H1 (cell line): ENCODE data around the gene RNF26. TPM values are rescaled to one million over a fixed set of nuclear protein-coding genes. Genes with fewer than 3 reads are reported as not detected.
A peak's percentile ranks its signal among the peaks of the same experiment; 100 is the strongest.

Source experiments
- CTCF ChIA-PET: fragments of 300-600 bp; sonication (Branson Sonifier 250); formaldehyde crosslinking; loops from one replicate; lab custom pipeline; 2021; ENCODE audit not compliant: partially characterized antibody; lab: Charles Lee
- POLR2A ChIA-PET: fragments of 300-600 bp; sonication (Branson Sonifier 250); formaldehyde crosslinking; loops from one replicate; lab custom pipeline; 2021; ENCODE audit warnings: inconsistent platforms; ENCODE audit not compliant: partially characterized antibody; lab: Charles Lee
- DNase-seq, 2 experiments: peaks; one replicate each; pipeline versions ENCODE4 v3.0.0 to v3.0.0-alpha.2; 2010 to 2022; ENCODE audit warnings: low spot score in 2 of 2, low read depth in 1 of 2, mixed read lengths in 1 of 2
- FAIRE-seq: peaks from 2 replicates; lab custom pipeline; 2011; peaks lifted over from hg19 to GRCh38; lab: Jason Lieb, UNC
- H2AFZ ChIP-seq: 2 replicates; pipeline ENCODE4 v1.8.1; 2012; ENCODE audit warnings: low read length, inconsistent platforms
- H2AK5ac ChIP-seq: 2 replicates; pipeline ENCODE4 v1.6.1; 2013; ENCODE audit warnings: low read depth, low read length
- H2BK120ac ChIP-seq: replicated peaks from 2 replicates; pipeline ENCODE3; 2013; ENCODE audit warnings: low read depth, low read length, inconsistent platforms
- H2BK12ac ChIP-seq: 2 replicates; pipeline ENCODE4 v1.6.1; 2013; ENCODE audit warnings: low read depth, low read length
- H2BK15ac ChIP-seq: 2 replicates; pipeline ENCODE4 v1.6.1; 2013; ENCODE audit warnings: low read length
- H2BK20ac ChIP-seq: 2 replicates; pipeline ENCODE4 v1.6.1; 2013; ENCODE audit warnings: low read length
- H2BK5ac ChIP-seq: 2 replicates; pipeline ENCODE4 v1.6.1; 2013; ENCODE audit warnings: low read depth, low read length
- H3K14ac ChIP-seq: 2 replicates; pipeline ENCODE4 v1.6.1; 2013; ENCODE audit warnings: inconsistent platforms; ENCODE audit not compliant: insufficient read length
- H3K18ac ChIP-seq: 2 replicates; pipeline ENCODE4 v1.6.1; 2013; ENCODE audit warnings: low read length; ENCODE audit errors: extremely low read depth
- H3K23ac ChIP-seq: 2 replicates; pipeline ENCODE4 v1.6.1; 2013; ENCODE audit warnings: inconsistent platforms; ENCODE audit not compliant: insufficient read length
- H3K23me2 ChIP-seq: 2 replicates; pipeline ENCODE4 v1.6.1; 2013; ENCODE audit warnings: low read depth, low read length
- H3K27ac ChIP-seq: 2 replicates; pipeline ENCODE4 v1.6.1; 2011; ENCODE audit warnings: low read depth, low read length, inconsistent platforms
- H3K27me3 ChIP-seq, 4 experiments: replicated peaks in 1 of 4; 1 replicate in 1 of 4; 2 replicates in 3 of 4; pipeline versions ENCODE4 v1.6.1 to v1.8.1; 2011 to 2013; ENCODE audit warnings: low read length in 3 of 4, mild to moderate bottlenecking in 3 of 4, inconsistent platforms in 2 of 4, mixed read lengths in 2 of 4, moderate library complexity in 1 of 4; ENCODE audit not compliant: control insufficient read depth in 3 of 4, insufficient read depth in 3 of 4; ENCODE audit errors: extremely low read depth in 1 of 4
- H3K36me3 ChIP-seq, 4 experiments: 2 replicates each; pipeline versions ENCODE4 v1.6.1 to v1.8.1; 2011 to 2013; ENCODE audit warnings: mild to moderate bottlenecking in 4 of 4, low read length in 3 of 4, moderate library complexity in 2 of 4, control low read depth in 1 of 4, inconsistent platforms in 1 of 4; ENCODE audit not compliant: insufficient read depth in 4 of 4, control insufficient read depth in 2 of 4
- H3K4ac ChIP-seq: replicated peaks from 2 replicates; pipeline ENCODE3; 2013; ENCODE audit warnings: low read length, low read depth, mixed read lengths, inconsistent platforms; ENCODE audit not compliant: insufficient read length
- H3K4me1 ChIP-seq, 4 experiments: replicated peaks in 1 of 4; 1 replicate in 1 of 4; 2 replicates in 3 of 4; pipeline versions ENCODE4 v1.6.1 to v1.8.1; 2011 to 2013; ENCODE audit warnings: low read length in 3 of 4, inconsistent platforms in 2 of 4, mixed read lengths in 1 of 4; ENCODE audit not compliant: insufficient read depth in 4 of 4, control insufficient read depth in 3 of 4
- H3K4me2 ChIP-seq, 2 experiments: 2 replicates each; pipeline versions ENCODE4 v1.6.1 to v1.8.1; 2011 to 2013; ENCODE audit warnings: low read depth in 2 of 2, low read length in 2 of 2, control low read depth in 1 of 2, inconsistent platforms in 1 of 2, mild to moderate bottlenecking in 1 of 2; ENCODE audit not compliant: insufficient read depth in 1 of 2
- H3K4me3 ChIP-seq, 4 experiments: fragments of 200-600, 300-600 bp in 1 of 4; sonication (generic), shearing (Covaris generic), sonication (Bioruptor Twin) in 1 of 4; 2 replicates each; pipeline versions ENCODE4 v1.5.1 to v1.8.1; 2011 to 2016; ENCODE audit warnings: low read length in 4 of 4, low read depth in 3 of 4, control low read depth in 2 of 4, inconsistent platforms in 2 of 4, mild to moderate bottlenecking in 2 of 4, mixed read lengths in 1 of 4, moderate library complexity in 1 of 4; ENCODE audit not compliant: insufficient read depth in 2 of 4; ENCODE audit errors: extremely low read depth in 1 of 4
- H3K56ac ChIP-seq: replicated peaks from 2 replicates; pipeline ENCODE3; 2013; ENCODE audit warnings: low read depth, mild to moderate bottlenecking, mixed read lengths, low read length, inconsistent platforms; ENCODE audit not compliant: insufficient read length
- H3K79me1 ChIP-seq: 2 replicates; pipeline ENCODE4 v1.6.1; 2013; ENCODE audit warnings: low read depth, low read length, control low read depth
- H3K79me2 ChIP-seq, 2 experiments: 2 replicates each; pipeline versions ENCODE4 v1.6.1 to v1.8.1; 2012 to 2013; ENCODE audit warnings: low read length in 2 of 2, mild to moderate bottlenecking in 2 of 2, inconsistent platforms in 1 of 2; ENCODE audit not compliant: insufficient read depth in 2 of 2, control insufficient read depth in 1 of 2
- H3K9ac ChIP-seq, 4 experiments: replicated peaks in 1 of 4; 1 replicate in 1 of 4; 2 replicates in 3 of 4; pipeline versions ENCODE4 v1.6.1 to v1.8.1; 2011 to 2013; ENCODE audit warnings: low read depth in 3 of 4, low read length in 3 of 4, control low read depth in 2 of 4, mild to moderate bottlenecking in 2 of 4, moderate library complexity in 2 of 4, inconsistent platforms in 1 of 4; ENCODE audit errors: extremely low read depth in 1 of 4
- H3K9me3 ChIP-seq, 2 experiments: 2 replicates each; pipeline versions ENCODE4 v1.6.1 to v1.8.1; 2012 to 2013; ENCODE audit warnings: mild to moderate bottlenecking in 2 of 2, moderate library complexity in 2 of 2, control low read depth in 1 of 2, inconsistent platforms in 1 of 2, low read depth in 1 of 2, low read length in 1 of 2, mixed read lengths in 1 of 2; ENCODE audit not compliant: insufficient read depth in 2 of 2
- H4K20me1 ChIP-seq, 2 experiments: replicated peaks in 1 of 2; 2 replicates each; pipeline versions ENCODE3 to v1.8.1; 2011 to 2013; ENCODE audit warnings: inconsistent platforms in 2 of 2, low read length in 2 of 2, mild to moderate bottlenecking in 1 of 2; ENCODE audit not compliant: insufficient read depth in 2 of 2, control insufficient read depth in 1 of 2
- H4K5ac ChIP-seq: 2 replicates; pipeline ENCODE4 v1.6.1; 2013; ENCODE audit warnings: low read length, low read depth, mixed read lengths, inconsistent platforms; ENCODE audit not compliant: insufficient read length
- H4K8ac ChIP-seq: 2 replicates; pipeline ENCODE4 v1.8.0; 2013; ENCODE audit warnings: mild to moderate bottlenecking, moderate library complexity, low read length, inconsistent platforms; ENCODE audit not compliant: insufficient read depth; ENCODE audit errors: extremely low read depth
- H4K91ac ChIP-seq: replicated peaks from 2 replicates; pipeline ENCODE3; 2013; ENCODE audit warnings: low read length, mixed read lengths, inconsistent platforms; ENCODE audit not compliant: insufficient read length
- BRCA1 ChIP-seq: IDR thresholded peaks from 2 replicates; pipeline ENCODE4 v1.6.1; 2012; ENCODE audit warnings: low read depth, low read length, improper control_type of control experiment
- CBX8 ChIP-seq: fragments of 300-800, 300-1000 bp; sonication (generic); IDR thresholded peaks from 2 replicates; pipeline ENCODE4 v1.7.1; 2016; ENCODE audit warnings: low read depth, low read length, borderline replicate concordance
- CTBP2 ChIP-seq: IDR thresholded peaks from 2 replicates; pipeline ENCODE4 v1.7.0; 2011; ENCODE audit warnings: borderline replicate concordance, mild to moderate bottlenecking, moderate library complexity, mixed read lengths, low read length; ENCODE audit not compliant: insufficient read depth, insufficient read length
- GABPA ChIP-seq: IDR thresholded peaks from 2 replicates; pipeline ENCODE4 v1.6.1; 2011; ENCODE audit warnings: mild to moderate bottlenecking, low read length, moderate library complexity, borderline replicate concordance; ENCODE audit not compliant: insufficient read depth
- GTF2F1 ChIP-seq: IDR thresholded peaks from 2 replicates; pipeline ENCODE4 v1.6.1; 2012; ENCODE audit warnings: low read depth, low read length, improper control_type of control experiment, borderline replicate concordance
- HDAC2 ChIP-seq, 2 experiments: fragments of 300-600 bp in 1 of 2; sonication (generic) in 1 of 2; IDR thresholded peaks; 2 replicates each; pipeline ENCODE4 v1.6.1; 2011 to 2012; ENCODE audit warnings: low read depth in 2 of 2, low read length in 2 of 2, mild to moderate bottlenecking in 2 of 2, moderate library complexity in 2 of 2, borderline replicate concordance in 1 of 2, inconsistent platforms in 1 of 2
- JUND ChIP-seq: IDR thresholded peaks from 2 replicates; pipeline ENCODE4 v1.6.1; 2011; ENCODE audit warnings: mild to moderate bottlenecking, improper control_type of control experiment, low read length
- POU5F1 ChIP-seq: IDR thresholded peaks from 2 replicates; pipeline ENCODE4 v1.6.1; 2011; ENCODE audit warnings: low read depth, mild to moderate bottlenecking, low read length, moderate library complexity
- RAD21 ChIP-seq, 2 experiments: IDR thresholded peaks in 1 of 2; conservative IDR thresholded peaks in 1 of 2; 2 replicates each; pipeline ENCODE4 v1.6.1; 2011; ENCODE audit warnings: low read depth in 2 of 2, low read length in 2 of 2, improper control_type of control experiment in 1 of 2, inconsistent platforms in 1 of 2, mild to moderate bottlenecking in 1 of 2, moderate library complexity in 1 of 2
- TBP ChIP-seq: IDR thresholded peaks from 2 replicates; pipeline ENCODE4 v1.6.1; 2011; ENCODE audit warnings: low read depth, low read length, improper control_type of control experiment
- WGBS, 2 experiments: shearing (Covaris generic) in 1 of 2; methylation state at CpG; one replicate each; pipeline versions ENCODE4 v1.1.6 to v1.1.7; 2013 to 2015; ENCODE audit warnings: low lambda C conversion rate in 2 of 2, mixed read lengths in 2 of 2, inconsistent platforms in 1 of 2, low coverage in 1 of 2, missing lambda C conversion rate in 1 of 2; ENCODE audit not compliant: insufficient replicate concordance in 2 of 2, insufficient coverage in 1 of 2, insufficient read length in 1 of 2; ENCODE audit errors: extremely low coverage in 1 of 2, missing lambda C conversion rate in 1 of 2; 5-methylcytosine and 5-hydroxymethylcytosine counted together
- polyA plus RNA-seq, 7 experiments: library from polyadenylated mRNA; depleted of rRNA in 3 of 7; stranded (reverse) in 5 of 7; unstranded in 2 of 7; fragments of >200 nt in 5 of 7; fragments of 200-250 nt in 2 of 7; gene quantifications; 1 replicate in 5 of 7; 2 replicates in 1 of 7; 4 replicates in 1 of 7; pipeline versions ENCODE4 v1.2.1 to v1.2.3, GENCODE V29; 2011 to 2013; ENCODE audit warnings: missing spikeins in 2 of 7, mixed read lengths in 2 of 7
- total RNA-seq: library from RNA; stranded (reverse); fragmentation: NEBNext Ultra II Directional; extraction: Animal tissue kit (Norgen Biotek cat#: 25700); gene quantifications from 2 replicates; pipeline ENCODE4 v1.2.1, GENCODE V29; 2021

The RNF26 gene
- total and polyA plus RNA-seq, 2 of the 8 experiments (the other 6 are each of a cell fraction or from before 2014, with no cell fraction given): 82.7 to 84.0 TPM

GRCh38 chr11:119341222-119342022 is 7.1 kb downstream of the RNF26 start:
- DNase-seq (no peak), FAIRE-seq (no peak)
- Histone ChIP-seq H2BK15ac (peak overlapping the region; percentile 92; the same call in 1 of the 2 replicates), H2BK12ac (peak overlapping the region; percentile 75; the same call in 1 of the 2 replicates), H3K9ac (no peak overlapping the region), H2BK120ac (peak overlapping the region; percentile 26), H3K4me2 (peak overlapping the region; percentile 56 to 76), H2BK5ac (no peak overlapping the region; the same call in 1 of the 2 replicates), H3K4me3 (peak overlapping the region in 3 of 4 experiments; percentile 22 to 69 (median 43); a peak in 4 of 8 replicates), H4K91ac (peak overlapping the region; percentile 62), H3K79me2 (peaks cover 0 to 7% of the 10 kb centered on the region in 2 experiments; a peak in 1 of 4 replicates), H3K27me3 (peaks cover 12 to 44% (median 33%) of the 10 kb centered on the region in 4 experiments), H3K4ac (peak overlapping the region; percentile 62), H3K36me3 (peaks cover 0 to 1% (median under 1%) of the 10 kb centered on the region in 4 experiments; a peak in 1 of 8 replicates), H2AFZ (no peak overlapping the region), H2AK5ac (peak overlapping the region; percentile 57; the same call in 1 of the 2 replicates), H4K20me1 (peaks cover 3 to 9% of the 10 kb centered on the region in 2 experiments), H3K27ac (no peak overlapping the region), H3K56ac (no peak overlapping the region), H3K4me1 (peaks cover 5 to 29% (median 20%) of the 10 kb centered on the region in 4 experiments), H3K9me3 (no peaks in the 10 kb centered on the region), H4K8ac (peak overlapping the region; percentile 57), H4K5ac (no peak overlapping the region), H3K23ac (no peak overlapping the region), H3K23me2 (peaks cover 17% of the 10 kb centered on the region; the same call in 1 of the 2 replicates), H2BK20ac (0 out of 2 replicates have a peak overlapping the region, but pooled peaks have one; percentile 48), H3K18ac (no peak overlapping the region), H3K14ac (no peak overlapping the region), H3K79me1 (peaks cover 3% of the 10 kb centered on the region; the same call in 1 of the 2 replicates)
- ChIA-PET POLR2A (interaction anchor here (0.9 to 2.5 kb wide), 8 partner anchors 14 to 200 kb away, joined by 3 to 12 read pairs (median 4); partner anchors contain the start of gene MCAM), CTCF (interaction anchor here (0.8 to 20.0 kb wide), 11 partner anchors 8 to 286 kb away, joined by 3 to 463 read pairs (median 15); partner anchors contain the start of genes MCAM and USP2)
- 50% methylated on average over 12 of the region's 16 CpGs; no CpG with 5 or more reads in 1 of the 2 experiments for WGBS, 2 experiments
- no peak for TF ChIP-seq TBP
- no peak for TF ChIP-seq POU5F1
- no peak for TF ChIP-seq CTBP2
- no peak for TF ChIP-seq HDAC2 (IDR thresholded peaks at IDR 0.05; ENCODE audit: borderline replicate concordance in 1 of 2, low read depth in 2 of 2, low read length in 2 of 2)
- TF ChIP-seq BRCA1: no peak
- no peak for TF ChIP-seq JUND
- TF ChIP-seq CBX8: no peak
- TF ChIP-seq GTF2F1: no peak
- TF ChIP-seq RAD21 (IDR thresholded peaks at IDR 0.05 in 1 of 2, conservative IDR thresholded peaks at IDR 0.05 in 1 of 2; ENCODE audit: low read depth in 2 of 2, low read length in 2 of 2): no peak
- TF ChIP-seq GABPA: no peak
